ENCODE data around the gene PRKCH.
"Not testable (repeated sequence)": the region's sequence is repeated elsewhere in the genome, so short reads cannot be mapped to it uniquely, and the experiment has no call there.

The PRKCH gene

GRCh38 chr14:61296151-61296550, 25.2 kb upstream of the PRKCH start:
- Mint-ChIP-seq H3K27ac (peak overlapping the region; percentile 76), H3K4me1 (ENCODE audit: low read depth) (peaks cover 55% of the 10 kb centered on the region), H3K27me3 (no peaks in the 10 kb centered on the region), H3K4me3 (peak overlapping the region; percentile 57), H3K9me3 (no peaks in the 10 kb centered on the region), H3K36me3 (ENCODE audit: low read depth) (no peaks in the 10 kb centered on the region)

- Mint-ChIP-seq H3K27ac (peak overlapping the region; percentile 76), H3K9me3 (no peaks in the 10 kb centered on the region), H3K4me1 (ENCODE audit: low read depth) (peaks cover 56% of the 10 kb centered on the region), H3K4me3 (peak overlapping the region; percentile 57), H3K27me3 (no peaks in the 10 kb centered on the region), H3K36me3 (ENCODE audit: low read depth) (no peaks in the 10 kb centered on the region)
These were observed 24.5 kb upstream of the PRKCH start for GRCh38 chr14:61296719-61297502.

GRCh38 chr14:61297581-61297980, 23.8 kb upstream of the PRKCH start:
- Mint-ChIP-seq H3K27ac (no peak overlapping the region), H3K27me3 (no peaks in the 10 kb centered on the region), H3K4me3 (no peak overlapping the region), H3K36me3 (ENCODE audit: low read depth) (peaks cover under 1% of the 10 kb centered on the region), H3K4me1 (ENCODE audit: low read depth) (peaks cover 56% of the 10 kb centered on the region), H3K9me3 (no peaks in the 10 kb centered on the region)

GRCh38 chr14:61298824-61299223, 22.6 kb upstream of the PRKCH start:
- Mint-ChIP-seq H3K27ac (no peak overlapping the region), H3K36me3 (ENCODE audit: low read depth) (peaks cover 4% of the 10 kb centered on the region), H3K4me1 (ENCODE audit: low read depth) (peaks cover 56% of the 10 kb centered on the region), H3K27me3 (no peaks in the 10 kb centered on the region), H3K9me3 (no peaks in the 10 kb centered on the region), H3K4me3 (no peak overlapping the region)

GRCh38 chr14:61300209-61300608, 21.2 kb upstream of the PRKCH start:
- Mint-ChIP-seq H3K4me1 (ENCODE audit: low read depth) (peaks cover 56% of the 10 kb centered on the region), H3K36me3 (ENCODE audit: low read depth) (peaks cover 13% of the 10 kb centered on the region), H3K27ac (no peak overlapping the region)

DNA sequence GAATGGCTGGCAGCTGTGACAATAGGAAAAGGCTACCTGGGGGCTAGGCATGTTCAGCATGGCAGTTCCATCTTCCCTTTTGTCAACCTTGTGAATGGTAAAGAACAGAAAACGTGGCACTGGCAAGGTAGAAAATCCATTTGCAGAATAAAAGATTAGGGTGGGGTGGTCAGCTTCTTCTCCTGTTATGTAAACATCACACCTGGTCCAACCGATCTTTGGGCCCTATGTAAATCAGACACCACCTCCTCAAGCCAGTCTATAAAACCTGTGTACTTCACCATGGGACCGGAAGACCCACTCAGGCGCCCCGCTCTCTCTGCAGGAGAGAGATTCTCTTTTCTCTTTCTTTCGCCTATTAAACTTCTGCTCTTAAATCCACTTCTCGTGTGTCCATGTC, 20.6 kb upstream of the PRKCH start:
- Mint-ChIP-seq H3K9me3 (no peaks in the 10 kb centered on the region), H3K27ac (no peak overlapping the region), H3K27me3 (no peaks in the 10 kb centered on the region), H3K4me1 (ENCODE audit: low read depth) (peaks cover 52% of the 10 kb centered on the region), H3K36me3 (ENCODE audit: low read depth) (peaks cover 18% of the 10 kb centered on the region), H3K4me3 (no peak overlapping the region)

More at GRCh38 chr14:61300209-61300608, 21.2 kb upstream of the PRKCH start:
- H3K9me3 Mint-ChIP-seq: no peaks in the 10 kb centered on the region
- no peak overlapping the region for H3K4me3 Mint-ChIP-seq
- H3K27me3 Mint-ChIP-seq: no peaks in the 10 kb centered on the region

GRCh38 chr14:61304688-61305087, 16.7 kb upstream of the PRKCH start:
- Mint-ChIP-seq H3K4me1 (ENCODE audit: low read depth) (peaks cover 23% of the 10 kb centered on the region), H3K27me3 (no peaks in the 10 kb centered on the region), H3K27ac (no peak overlapping the region)

DNA sequence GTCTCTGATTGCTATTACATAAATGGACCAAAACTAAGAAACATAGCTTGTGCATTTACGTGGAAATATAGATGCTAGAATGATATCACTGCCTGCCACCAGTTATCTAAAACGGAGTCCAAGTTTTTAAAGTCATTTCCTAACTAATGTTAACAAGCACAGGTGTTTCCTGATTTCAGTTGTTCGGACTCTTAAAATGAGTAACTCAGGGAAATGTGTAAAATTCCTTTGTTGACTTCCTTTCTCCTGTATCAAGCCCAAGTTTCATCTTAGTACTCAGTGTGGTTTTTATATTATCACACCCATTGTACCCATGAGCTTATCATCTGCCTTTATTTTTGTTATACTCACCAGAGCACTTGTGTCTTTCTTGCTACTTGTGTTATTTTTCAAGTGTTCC, 13.2 kb upstream of the PRKCH start:
- H3K27ac Mint-ChIP-seq: no peak overlapping the region
- peaks cover 20% of the 10 kb centered on the region for H3K9me3 Mint-ChIP-seq
- H3K4me1 Mint-ChIP-seq (ENCODE audit: low read depth): peaks cover 28% of the 10 kb centered on the region
- no peaks in the 10 kb centered on the region for H3K27me3 Mint-ChIP-seq
- peaks cover 53% of the 10 kb centered on the region for H3K36me3 Mint-ChIP-seq (ENCODE audit: low read depth)
- no peak overlapping the region for H3K4me3 Mint-ChIP-seq

More at GRCh38 chr14:61304688-61305087, 16.7 kb upstream of the PRKCH start:
- no peak overlapping the region for H3K4me3 Mint-ChIP-seq
- peaks cover 6% of the 10 kb centered on the region for H3K9me3 Mint-ChIP-seq
- peaks cover 38% of the 10 kb centered on the region for H3K36me3 Mint-ChIP-seq (ENCODE audit: low read depth)

- H3K27ac Mint-ChIP-seq, H3K27me3 Mint-ChIP-seq, H3K4me3 Mint-ChIP-seq: not testable (repeated sequence)
- peaks cover 53% of the 10 kb centered on the region for H3K36me3 Mint-ChIP-seq (ENCODE audit: low read depth)
- H3K4me1 Mint-ChIP-seq (ENCODE audit: low read depth): peaks cover 28% of the 10 kb centered on the region
- peaks cover 20% of the 10 kb centered on the region for H3K9me3 Mint-ChIP-seq
These were observed 12.7 kb upstream of the PRKCH start for GRCh38 chr14:61308701-61309100.

DNA sequence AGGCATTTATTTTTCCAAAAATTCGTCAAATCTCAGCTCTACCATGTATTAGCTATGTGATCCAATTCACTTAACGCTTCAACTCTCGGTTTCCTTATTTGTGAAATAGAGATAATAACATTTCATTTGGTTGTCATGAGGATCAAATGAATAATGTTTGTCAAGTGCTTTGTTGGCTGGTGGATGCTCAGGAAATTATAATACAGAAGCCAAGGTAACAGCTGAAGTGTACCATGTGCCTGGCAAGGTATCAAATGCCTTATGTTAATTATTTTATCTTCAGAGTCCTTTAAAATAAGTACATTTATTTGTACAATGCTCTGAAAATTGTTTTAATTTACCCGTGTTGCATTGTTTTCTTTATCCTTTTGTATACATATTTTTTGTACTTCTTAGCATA, 6.1 kb upstream of the PRKCH start:
- H3K27me3 Mint-ChIP-seq: no peaks in the 10 kb centered on the region
- H3K9me3 Mint-ChIP-seq: peaks cover 15% of the 10 kb centered on the region
- peaks cover 23% of the 10 kb centered on the region for H3K36me3 Mint-ChIP-seq (ENCODE audit: low read depth)
- no peak overlapping the region for H3K4me3 Mint-ChIP-seq
- peaks cover 13% of the 10 kb centered on the region for H3K4me1 Mint-ChIP-seq (ENCODE audit: low read depth)
- no peak overlapping the region for H3K27ac Mint-ChIP-seq

- peaks cover 25% of the 10 kb centered on the region for H3K36me3 Mint-ChIP-seq (ENCODE audit: low read depth)
- H3K4me3 Mint-ChIP-seq: no peak overlapping the region
- H3K4me1 Mint-ChIP-seq (ENCODE audit: low read depth): peaks cover 6% of the 10 kb centered on the region
- no peaks in the 10 kb centered on the region for H3K27me3 Mint-ChIP-seq
- H3K9me3 Mint-ChIP-seq: peaks cover 7% of the 10 kb centered on the region
- H3K27ac Mint-ChIP-seq: no peak overlapping the region
These were observed 2.3 kb upstream of the PRKCH start for GRCh38 chr14:61319086-61319485.

DNA sequence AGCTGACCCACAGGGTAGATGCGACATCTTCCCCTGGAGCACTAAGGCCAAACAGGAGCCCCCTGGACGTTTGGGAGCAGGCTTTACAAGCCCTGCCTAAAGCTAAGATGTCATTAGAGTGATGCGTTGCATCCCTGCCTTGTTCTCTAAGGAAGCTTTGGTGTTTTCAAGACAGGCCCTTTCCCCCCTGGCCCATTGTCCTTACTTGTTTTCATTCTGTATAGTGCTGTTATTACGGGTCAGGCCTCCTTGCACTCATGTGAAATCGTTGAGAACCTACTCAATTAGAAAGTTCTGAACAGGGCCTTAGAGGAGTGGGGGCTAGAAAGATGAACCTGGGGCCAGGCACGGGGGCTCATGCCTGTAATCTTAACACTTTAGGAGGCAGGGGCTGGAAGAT, 1.7 kb upstream of the PRKCH start:
- Mint-ChIP-seq H3K4me3 (no peak overlapping the region), H3K27ac (no peak overlapping the region), H3K9me3 (peaks cover 2% of the 10 kb centered on the region), H3K36me3 (ENCODE audit: low read depth) (peaks cover 23% of the 10 kb centered on the region), H3K4me1 (ENCODE audit: low read depth) (peaks cover 10% of the 10 kb centered on the region), H3K27me3 (no peaks in the 10 kb centered on the region)

DNA sequence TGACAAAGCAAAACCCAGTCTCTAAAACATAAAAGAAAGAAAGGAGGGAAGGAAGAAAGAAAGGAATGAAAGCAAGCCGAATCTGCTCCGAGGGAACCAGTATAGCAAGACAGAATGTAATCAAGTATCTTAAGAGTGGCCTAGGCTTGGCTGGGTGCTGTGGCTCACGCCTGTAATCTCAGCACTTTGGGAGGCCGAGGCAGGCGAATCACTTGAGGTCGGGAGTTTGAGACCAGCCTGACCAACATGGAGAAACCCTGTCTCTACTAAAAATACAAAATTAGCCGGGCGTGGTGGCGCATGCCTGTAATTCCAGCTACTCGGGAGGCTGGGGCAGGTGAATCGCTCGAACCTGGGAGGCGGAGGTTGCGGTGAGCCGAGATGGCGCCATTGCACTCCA, 1.2 kb upstream of the PRKCH start:
- H3K4me1 Mint-ChIP-seq (ENCODE audit: low read depth): peaks cover 14% of the 10 kb centered on the region
- not testable (repeated sequence) for H3K9me3 Mint-ChIP-seq, H3K27me3 Mint-ChIP-seq, H3K27ac Mint-ChIP-seq, H3K4me3 Mint-ChIP-seq
- peaks cover 26% of the 10 kb centered on the region for H3K36me3 Mint-ChIP-seq (ENCODE audit: low read depth)

DNA sequence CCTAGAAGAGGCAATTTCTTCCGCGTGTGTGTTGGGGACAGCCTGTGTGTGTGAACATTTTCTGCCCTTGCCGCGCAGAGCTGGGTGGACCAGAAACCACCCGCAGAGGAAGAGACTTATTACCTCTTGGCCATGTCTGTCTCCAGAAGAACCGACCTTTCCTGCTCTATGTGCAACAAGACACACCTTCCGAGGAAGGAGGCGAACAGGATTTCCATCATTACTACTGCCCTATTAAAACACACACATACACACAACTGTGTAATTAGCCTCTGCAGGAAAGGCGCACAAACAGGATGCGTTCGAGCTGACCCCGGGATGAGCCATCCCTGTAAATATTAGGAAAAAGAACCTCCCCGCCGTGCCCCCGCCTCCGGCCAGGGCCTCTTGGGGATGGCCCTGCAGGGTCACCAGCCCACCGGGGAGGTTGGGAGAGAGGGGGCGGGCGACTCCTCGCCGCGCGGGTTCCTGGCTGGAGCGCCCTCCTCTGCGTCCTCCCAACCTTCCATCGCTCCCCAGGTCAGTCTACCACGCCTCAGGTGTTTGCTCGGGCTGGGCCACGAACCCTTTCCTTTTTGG, 484 bp upstream of the PRKCH start:
- H3K4me3 Mint-ChIP-seq: peak overlapping the region; percentile 72
- peaks cover 33% of the 10 kb centered on the region for H3K36me3 Mint-ChIP-seq (ENCODE audit: low read depth)
- H3K27me3 Mint-ChIP-seq: no peaks in the 10 kb centered on the region
- H3K9me3 Mint-ChIP-seq: no peaks in the 10 kb centered on the region
- peak overlapping the region; percentile 50 for H3K27ac Mint-ChIP-seq
- H3K4me1 Mint-ChIP-seq (ENCODE audit: low read depth): peaks cover 21% of the 10 kb centered on the region

- no peaks in the 10 kb centered on the region for H3K27me3 Mint-ChIP-seq
- H3K4me3 Mint-ChIP-seq: peak overlapping the region; percentile 99
- H3K9me3 Mint-ChIP-seq: peaks cover 4% of the 10 kb centered on the region
- peaks cover 35% of the 10 kb centered on the region for H3K4me1 Mint-ChIP-seq (ENCODE audit: low read depth)
- peak overlapping the region; percentile 93 for H3K27ac Mint-ChIP-seq
- peaks cover 46% of the 10 kb centered on the region for H3K36me3 Mint-ChIP-seq (ENCODE audit: low read depth)
These were observed 826 bp downstream of the PRKCH start for GRCh38 chr14:61322011-61322798.
